RWPE2 (cell line): ENCODE data around the gene PCDHB13.
"Not testable (repeated sequence)": the region's sequence is repeated elsewhere in the genome, so short reads cannot be mapped to it uniquely, and the experiment has no call there.

Source experiments
- ATAC-seq: fragments of 200-7000 bp; cut with Tn5 transposase; 3 replicates; pipeline ENCODE4 v1.9.1; 2021; ENCODE audit warnings: low read depth
- DNase-seq: peaks from one replicate; pipeline ENCODE4 v3.0.0-alpha.2; 2020; ENCODE audit warnings: low spot score
- H3K27ac ChIP-seq: fragments of 450-650 bp; 2 replicates; pipeline ENCODE4 v1.5.1; 2017; ENCODE audit warnings: mild to moderate bottlenecking; ENCODE audit not compliant: poor library complexity, severe bottlenecking
- H3K27me3 ChIP-seq: fragments of 250-450 bp; sonication (Bioruptor Pico); 2 replicates; pipeline ENCODE4 v1.5.1; 2021; ENCODE audit warnings: mild to moderate bottlenecking, moderate library complexity; ENCODE audit not compliant: insufficient read depth, poor library complexity, severe bottlenecking
- H3K36me3 ChIP-seq: fragments of 250-450 bp; sonication (Bioruptor Pico); 2 replicates; pipeline ENCODE4 v1.5.1; 2020; ENCODE audit warnings: low read depth, mild to moderate bottlenecking, moderate library complexity
- H3K4me1 ChIP-seq: fragments of 250-450 bp; sonication (Bioruptor Pico); 2 replicates; pipeline ENCODE4 v1.5.1; 2021; ENCODE audit warnings: mild to moderate bottlenecking, moderate library complexity; ENCODE audit not compliant: insufficient read depth, poor library complexity, severe bottlenecking
- H3K4me3 ChIP-seq: fragments of 250-450 bp; sonication (Bioruptor Pico); 2 replicates; pipeline ENCODE4 v1.5.1; 2021; ENCODE audit warnings: mild to moderate bottlenecking, moderate library complexity; ENCODE audit not compliant: severe bottlenecking
- H3K9me3 ChIP-seq: fragments of 250-450 bp; sonication (Bioruptor Pico); 2 replicates; pipeline ENCODE4 v1.5.1; 2021; ENCODE audit warnings: mild to moderate bottlenecking, moderate library complexity; ENCODE audit not compliant: severe bottlenecking
- TF ChIP-seq, protein P1 (sequence below): fragments of 450-650 bp; IDR thresholded peaks from one replicate; pipeline ENCODE4 v1.5.1; 2017; ENCODE audit warnings: mild to moderate bottlenecking, moderate library complexity; ENCODE audit not compliant: poor library complexity, severe bottlenecking

PCDHB13 gene

DNA sequence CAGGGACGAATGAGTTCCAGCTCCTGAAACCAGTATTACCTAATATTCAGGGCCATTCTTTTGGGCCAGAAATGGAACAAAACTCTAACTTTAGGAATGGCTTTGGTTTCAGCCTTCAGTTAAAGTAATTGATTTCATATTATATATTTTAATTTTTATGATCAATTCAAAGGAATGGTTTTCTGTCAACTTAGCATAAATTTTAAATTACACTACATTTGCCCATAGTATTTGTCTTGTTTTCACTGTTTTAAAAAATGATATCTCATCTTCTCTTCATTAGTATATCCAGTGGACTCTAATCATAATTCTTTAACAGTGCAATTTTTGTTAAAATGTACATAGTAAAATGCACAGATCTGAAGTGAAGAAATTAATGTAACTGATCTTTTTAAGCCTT is 33.4 kb upstream of the PCDHB13 start:
- no peak overlapping the region for H3K4me3 ChIP-seq
- H3K9me3 ChIP-seq: peaks cover 13% of the 10 kb centered on the region
- H3K27me3 ChIP-seq: peaks cover 78% of the 10 kb centered on the region
- no peak overlapping the region for H3K27ac ChIP-seq
- ATAC-seq (no peak), DNase-seq (no peak)
- H3K4me1 ChIP-seq: no peaks in the 10 kb centered on the region
- TF ChIP-seq, protein P1, sequence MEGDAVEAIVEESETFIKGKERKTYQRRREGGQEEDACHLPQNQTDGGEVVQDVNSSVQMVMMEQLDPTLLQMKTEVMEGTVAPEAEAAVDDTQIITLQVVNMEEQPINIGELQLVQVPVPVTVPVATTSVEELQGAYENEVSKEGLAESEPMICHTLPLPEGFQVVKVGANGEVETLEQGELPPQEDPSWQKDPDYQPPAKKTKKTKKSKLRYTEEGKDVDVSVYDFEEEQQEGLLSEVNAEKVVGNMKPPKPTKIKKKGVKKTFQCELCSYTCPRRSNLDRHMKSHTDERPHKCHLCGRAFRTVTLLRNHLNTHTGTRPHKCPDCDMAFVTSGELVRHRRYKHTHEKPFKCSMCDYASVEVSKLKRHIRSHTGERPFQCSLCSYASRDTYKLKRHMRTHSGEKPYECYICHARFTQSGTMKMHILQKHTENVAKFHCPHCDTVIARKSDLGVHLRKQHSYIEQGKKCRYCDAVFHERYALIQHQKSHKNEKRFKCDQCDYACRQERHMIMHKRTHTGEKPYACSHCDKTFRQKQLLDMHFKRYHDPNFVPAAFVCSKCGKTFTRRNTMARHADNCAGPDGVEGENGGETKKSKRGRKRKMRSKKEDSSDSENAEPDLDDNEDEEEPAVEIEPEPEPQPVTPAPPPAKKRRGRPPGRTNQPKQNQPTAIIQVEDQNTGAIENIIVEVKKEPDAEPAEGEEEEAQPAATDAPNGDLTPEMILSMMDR: no peak
- H3K36me3 ChIP-seq: no peaks in the 10 kb centered on the region

DNA sequence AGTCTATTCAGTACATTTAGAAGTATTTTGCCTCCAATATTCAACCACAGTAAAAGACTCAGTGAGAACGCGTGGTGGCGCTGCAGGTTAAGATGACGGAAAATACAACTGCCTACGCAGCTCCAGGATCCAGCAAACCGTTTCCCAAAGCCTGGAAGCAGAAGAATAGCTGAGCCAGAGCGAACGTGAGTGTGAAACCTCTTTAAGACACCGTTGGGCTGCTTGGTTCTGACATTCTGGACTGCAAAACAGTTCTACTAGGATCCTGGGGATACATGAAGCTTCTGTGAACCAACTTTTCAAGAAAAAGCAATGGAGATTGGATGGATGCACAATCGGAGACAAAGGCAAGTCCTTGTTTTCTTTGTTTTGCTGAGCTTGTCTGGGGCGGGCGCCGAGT is 31.5 kb upstream of the PCDHB13 start, which contains the start of gene PCDHB16:
Gene PCDHB16 (plus strand): TSS at position 140 of the 400 bp plus-strand sequence. CDS start 173 bp downstream, at position 313.
- no peak for ATAC-seq
- H3K27ac ChIP-seq: no peak within 1 kb of the TSS
- H3K4me3 ChIP-seq: no peak within 1 kb of the TSS

DNA sequence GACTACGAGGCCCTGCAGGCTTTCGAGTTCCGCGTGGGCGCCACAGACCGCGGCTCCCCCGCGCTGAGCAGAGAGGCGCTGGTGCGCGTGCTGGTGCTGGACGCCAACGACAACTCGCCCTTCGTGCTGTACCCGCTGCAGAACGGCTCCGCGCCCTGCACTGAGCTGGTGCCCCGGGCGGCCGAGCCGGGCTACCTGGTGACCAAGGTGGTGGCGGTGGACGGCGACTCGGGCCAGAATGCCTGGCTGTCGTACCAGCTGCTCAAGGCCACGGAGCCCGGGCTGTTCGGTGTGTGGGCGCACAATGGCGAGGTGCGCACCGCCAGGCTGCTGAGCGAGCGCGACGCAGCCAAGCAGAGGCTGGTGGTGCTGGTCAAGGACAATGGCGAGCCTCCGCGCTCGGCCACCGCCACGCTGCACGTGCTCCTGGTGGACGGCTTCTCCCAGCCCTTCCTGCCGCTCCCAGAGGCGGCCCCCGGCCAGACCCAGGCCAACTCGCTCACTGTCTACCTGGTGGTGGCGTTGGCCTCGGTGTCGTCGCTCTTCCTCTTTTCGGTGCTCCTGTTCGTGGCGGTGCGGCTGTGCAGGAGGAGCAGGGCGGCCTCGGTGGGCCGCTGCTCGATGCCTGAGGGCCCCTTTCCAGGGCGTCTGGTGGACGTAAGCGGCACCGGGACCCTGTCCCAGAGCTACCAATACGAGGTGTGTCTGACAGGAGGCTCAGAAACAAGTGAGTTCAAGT is 29.4 kb upstream of the PCDHB13 start:
- peaks cover 78% of the 10 kb centered on the region for H3K27me3 ChIP-seq
- H3K4me3 ChIP-seq, ATAC-seq, DNase-seq, H3K36me3 ChIP-seq, H3K9me3 ChIP-seq, H3K4me1 ChIP-seq, H3K27ac ChIP-seq: not testable (repeated sequence)

More for the DNA sequence above, 31.5 kb upstream of the PCDHB13 start, which contains the start of gene PCDHB16:
- Histone ChIP-seq H3K4me1 (no peaks in the 10 kb centered on the region), H3K9me3 (peaks cover 2% of the 10 kb centered on the region), H3K36me3 (no peaks in the 10 kb centered on the region), H3K27me3 (peaks cover 78% of the 10 kb centered on the region)
- no peak for DNase-seq
- TF ChIP-seq, protein P1: peak; percentile 21

DNA sequence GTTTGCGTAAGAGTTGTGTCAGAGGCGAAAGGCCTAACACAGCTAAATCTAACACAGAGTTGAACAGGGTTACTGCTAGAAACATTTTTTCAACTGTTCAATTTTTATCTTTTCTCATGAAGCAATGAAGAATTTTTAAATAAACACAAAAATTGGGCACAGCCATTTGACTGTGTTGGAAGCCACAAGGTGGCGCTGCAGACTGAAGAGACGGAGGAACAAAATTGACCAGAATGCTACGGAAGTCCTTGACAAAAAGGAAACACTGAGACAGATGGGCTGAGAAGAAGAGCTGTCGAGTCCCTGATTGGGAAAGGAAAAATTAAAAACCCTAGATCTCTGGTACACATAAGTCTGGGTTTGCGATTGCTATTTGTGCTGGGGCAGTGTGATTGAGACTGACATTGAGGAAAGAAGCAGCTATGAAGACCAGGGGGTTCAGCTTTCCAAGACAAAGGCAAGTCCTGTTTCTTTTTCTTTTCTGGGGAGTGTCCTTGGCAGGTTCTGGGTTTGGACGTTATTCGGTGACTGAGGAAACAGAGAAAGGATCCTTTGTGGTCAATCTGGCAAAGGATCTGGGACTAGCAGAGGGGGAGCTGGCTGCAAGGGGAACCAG is 26.7 kb upstream of the PCDHB13 start, which contains the start of gene PCDHB9:
Gene PCDHB9 (plus strand): TSS at position 265 of the 616 bp plus-strand sequence. CDS start 158 bp downstream, at position 423.
- H3K4me3 ChIP-seq: no peak within 1 kb of the TSS
- peaks cover 2% of the 10 kb centered on the region for H3K9me3 ChIP-seq
- TF ChIP-seq, protein P1: peak; percentile 63
- ATAC-seq (no peak), DNase-seq (no peak)
- H3K36me3 ChIP-seq: no peaks in the 10 kb centered on the region
- H3K27me3 ChIP-seq: peaks cover 84% of the 10 kb centered on the region
- no peaks in the 10 kb centered on the region for H3K4me1 ChIP-seq
- H3K27ac ChIP-seq: no peak within 1 kb of the TSS

DNA sequence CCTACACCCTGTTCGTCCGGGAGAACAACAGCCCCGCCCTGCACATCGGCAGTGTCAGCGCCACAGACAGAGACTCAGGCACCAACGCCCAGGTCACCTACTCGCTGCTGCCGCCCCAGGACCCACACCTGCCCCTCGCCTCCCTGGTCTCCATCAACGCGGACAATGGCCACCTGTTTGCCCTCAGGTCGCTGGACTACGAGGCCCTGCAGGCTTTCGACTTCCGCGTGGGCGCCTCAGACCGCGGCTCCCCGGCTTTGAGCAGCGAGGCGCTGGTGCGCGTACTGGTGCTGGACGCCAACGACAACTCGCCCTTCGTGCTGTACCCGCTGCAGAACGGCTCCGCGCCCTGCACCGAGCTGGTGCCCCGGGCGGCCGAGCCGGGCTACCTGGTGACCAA is 25.0 kb upstream of the PCDHB13 start:
- not testable (repeated sequence) for H3K27ac ChIP-seq, ATAC-seq, H3K36me3 ChIP-seq, DNase-seq, H3K4me1 ChIP-seq, H3K4me3 ChIP-seq, H3K9me3 ChIP-seq
- peaks cover 79% of the 10 kb centered on the region for H3K27me3 ChIP-seq

DNA sequence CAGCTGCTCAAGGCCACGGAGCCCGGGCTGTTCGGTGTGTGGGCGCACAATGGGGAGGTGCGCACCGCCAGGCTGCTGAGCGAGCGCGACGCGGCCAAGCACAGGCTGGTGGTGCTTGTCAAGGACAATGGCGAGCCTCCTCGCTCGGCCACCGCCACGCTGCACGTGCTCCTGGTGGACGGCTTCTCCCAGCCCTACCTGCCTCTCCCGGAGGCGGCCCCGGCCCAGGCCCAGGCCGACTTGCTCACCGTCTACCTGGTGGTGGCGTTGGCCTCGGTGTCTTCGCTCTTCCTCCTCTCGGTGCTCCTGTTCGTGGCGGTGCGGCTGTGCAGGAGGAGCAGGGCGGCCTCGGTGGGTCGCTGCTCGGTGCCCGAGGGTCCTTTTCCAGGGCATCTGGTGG is 24.6 kb upstream of the PCDHB13 start:
- H3K27me3 ChIP-seq: peaks cover 79% of the 10 kb centered on the region
- H3K36me3 ChIP-seq, DNase-seq, H3K4me1 ChIP-seq, ATAC-seq, H3K27ac ChIP-seq, H3K9me3 ChIP-seq, H3K4me3 ChIP-seq: not testable (repeated sequence)
